PC-9 (cell line): ENCODE data around the gene UBAC1.

Experiments used
- EZH2 ChIP-seq: fragments of 200-600 bp; sonication (generic); IDR thresholded peaks from 2 replicates; pipeline ENCODE4 v1.8.0; 2017; ENCODE audit warnings: antibody characterized with exemption, low read depth
- TF ChIP-seq, protein P1 (sequence below): fragments of 200-600 bp; sonication (generic); conservative IDR thresholded peaks from 2 replicates; pipeline ENCODE4 v1.6.1; 2017; ENCODE audit warnings: mixed run types, antibody characterized with exemption, mild to moderate bottlenecking, moderate library complexity

DNA sequence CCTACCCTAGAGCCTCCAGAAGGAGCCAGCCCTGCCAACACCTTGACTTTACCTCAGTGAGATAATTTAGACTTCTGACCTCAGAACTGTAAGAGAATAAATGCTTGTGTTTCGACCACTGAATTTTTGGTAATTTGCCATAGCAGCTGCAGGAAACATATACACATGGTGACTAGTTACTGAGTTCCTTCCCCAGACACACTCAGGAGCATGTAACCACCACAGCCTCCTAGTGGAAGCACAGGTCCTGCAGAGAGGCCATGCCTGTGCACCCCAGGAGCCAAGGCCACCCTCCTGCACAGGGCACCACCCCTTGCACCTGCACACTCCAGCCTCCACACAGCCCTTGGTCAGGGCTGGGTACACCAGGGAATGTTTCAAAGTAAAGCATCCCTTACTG lies 46.3 kb downstream of the UBAC1 start:
- TF ChIP-seq, protein P1, sequence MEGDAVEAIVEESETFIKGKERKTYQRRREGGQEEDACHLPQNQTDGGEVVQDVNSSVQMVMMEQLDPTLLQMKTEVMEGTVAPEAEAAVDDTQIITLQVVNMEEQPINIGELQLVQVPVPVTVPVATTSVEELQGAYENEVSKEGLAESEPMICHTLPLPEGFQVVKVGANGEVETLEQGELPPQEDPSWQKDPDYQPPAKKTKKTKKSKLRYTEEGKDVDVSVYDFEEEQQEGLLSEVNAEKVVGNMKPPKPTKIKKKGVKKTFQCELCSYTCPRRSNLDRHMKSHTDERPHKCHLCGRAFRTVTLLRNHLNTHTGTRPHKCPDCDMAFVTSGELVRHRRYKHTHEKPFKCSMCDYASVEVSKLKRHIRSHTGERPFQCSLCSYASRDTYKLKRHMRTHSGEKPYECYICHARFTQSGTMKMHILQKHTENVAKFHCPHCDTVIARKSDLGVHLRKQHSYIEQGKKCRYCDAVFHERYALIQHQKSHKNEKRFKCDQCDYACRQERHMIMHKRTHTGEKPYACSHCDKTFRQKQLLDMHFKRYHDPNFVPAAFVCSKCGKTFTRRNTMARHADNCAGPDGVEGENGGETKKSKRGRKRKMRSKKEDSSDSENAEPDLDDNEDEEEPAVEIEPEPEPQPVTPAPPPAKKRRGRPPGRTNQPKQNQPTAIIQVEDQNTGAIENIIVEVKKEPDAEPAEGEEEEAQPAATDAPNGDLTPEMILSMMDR = no peak
- TF ChIP-seq EZH2 = no peak
